ENCODE results near the gene GDPGP1.
"Not testable (repeated sequence)": the region's sequence is repeated elsewhere in the genome, so short reads cannot be mapped to it uniquely, and the experiment has no call there.

Gene GDPGP1

DNA sequence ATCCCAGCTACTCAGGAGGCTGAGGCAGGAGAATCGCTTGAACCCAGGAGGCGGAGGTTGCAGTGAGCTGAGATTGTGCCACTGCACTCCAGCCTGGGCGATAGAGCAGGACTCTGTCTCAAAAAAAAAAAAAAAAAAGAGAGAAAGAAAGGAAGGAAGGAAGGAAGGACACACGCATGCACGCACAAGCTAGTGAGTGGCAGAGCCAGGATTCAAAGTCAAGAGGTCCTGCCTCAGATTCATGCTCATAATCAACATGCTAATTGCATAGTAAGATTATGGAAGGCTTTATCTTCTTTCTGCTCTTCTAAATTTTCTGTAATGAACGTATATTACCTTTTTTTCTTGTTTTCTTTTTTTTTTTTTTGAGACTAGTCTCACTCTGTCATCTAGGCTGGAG is 26.7 kb downstream of the GDPGP1 start:
- not testable (repeated sequence) for H3K27me3 Mint-ChIP-seq, DNase-seq, H3K4me3 Mint-ChIP-seq, ATAC-seq, H3K9me3 Mint-ChIP-seq, H3K27ac Mint-ChIP-seq
- H3K4me1 Mint-ChIP-seq, result peaks cover 11% of the 10 kb centered on the region

DNA sequence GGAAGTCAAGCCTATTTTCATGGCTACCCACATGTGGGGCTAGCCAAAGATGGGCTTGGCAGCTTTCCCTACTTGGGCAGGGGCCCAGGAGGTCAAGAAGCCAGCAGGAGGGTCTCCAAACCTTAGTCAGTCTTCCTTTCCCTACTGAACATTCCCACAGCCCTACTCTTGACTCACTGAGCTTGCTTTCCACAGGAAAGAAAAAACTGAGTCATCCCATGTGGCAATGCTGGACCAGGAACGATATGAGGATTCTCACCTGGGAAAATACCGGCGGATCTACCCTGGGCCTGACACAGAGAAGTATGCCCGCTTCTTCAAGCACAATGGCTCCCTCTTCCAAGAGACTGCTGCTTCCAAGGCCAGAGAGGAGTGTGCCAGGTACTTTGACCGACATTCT is 27.8 kb downstream of the GDPGP1 start:
- H3K27ac Mint-ChIP-seq, result no peak overlapping the region
- H3K4me1 Mint-ChIP-seq, result peaks cover 13% of the 10 kb centered on the region
- DNase-seq (no peak), ATAC-seq (no peak)
- no peaks in the 10 kb centered on the region for H3K9me3 Mint-ChIP-seq
- no peaks in the 10 kb centered on the region for H3K27me3 Mint-ChIP-seq
- no peak overlapping the region for H3K4me3 Mint-ChIP-seq

DNA sequence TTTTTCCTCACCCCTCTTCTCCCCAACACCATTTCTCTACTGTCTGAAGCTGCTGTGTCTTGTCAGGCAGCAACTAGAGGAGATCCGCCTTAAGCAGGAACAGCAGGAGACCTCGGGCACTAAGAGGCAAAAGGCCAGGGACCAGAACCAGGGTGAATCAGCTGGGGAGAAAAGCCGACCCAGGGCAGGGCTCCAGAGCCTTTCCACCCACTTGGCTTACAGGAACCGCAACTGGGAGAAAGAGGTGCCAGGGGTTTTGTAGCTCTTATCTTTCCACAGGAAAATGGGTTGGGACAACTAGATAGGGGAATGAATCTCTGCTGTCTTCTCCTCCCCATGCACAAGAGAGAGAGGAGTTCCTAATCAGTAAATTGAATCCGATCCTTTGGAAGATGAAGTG is 28.4 kb downstream of the GDPGP1 start:
- DNase-seq, result no peak
- Mint-ChIP-seq H3K4me3 (no peak overlapping the region), H3K9me3 (no peaks in the 10 kb centered on the region), H3K27ac (peak overlapping the region in 1 of 2 donors; percentile 64), H3K4me1 (peaks cover 19% of the 10 kb centered on the region), H3K27me3 (no peaks in the 10 kb centered on the region)
- ATAC-seq, result no peak

DNA sequence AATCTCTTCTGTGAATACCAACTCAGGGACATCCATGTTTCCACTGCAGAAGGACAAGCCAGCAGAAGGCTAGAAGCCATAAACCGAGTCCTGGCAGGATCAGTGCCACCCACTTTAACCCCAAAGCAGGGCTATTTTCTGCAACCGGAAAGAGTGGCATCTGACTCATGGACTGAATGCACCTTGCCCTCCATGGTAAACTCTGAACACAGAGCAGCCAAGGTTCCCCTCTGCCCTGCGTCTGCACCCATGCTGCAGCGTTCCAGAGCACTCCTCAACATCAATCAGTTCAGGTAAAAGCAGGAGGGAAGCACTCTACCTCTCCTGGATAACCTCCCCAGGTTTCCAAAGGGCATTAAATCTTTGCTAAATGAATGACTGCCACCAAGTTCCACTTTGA is 30.7 kb downstream of the GDPGP1 start:
- peaks cover 39% of the 10 kb centered on the region for H3K4me1 Mint-ChIP-seq
- ATAC-seq (peak; percentile 41), DNase-seq (no peak)
- no peaks in the 10 kb centered on the region for H3K27me3 Mint-ChIP-seq
- H3K9me3 Mint-ChIP-seq, result no peaks in the 10 kb centered on the region
- H3K4me3 Mint-ChIP-seq, result peak overlapping the region; percentile 95 to 99
- H3K27ac Mint-ChIP-seq, result peak overlapping the region; percentile 95 to 98

DNA sequence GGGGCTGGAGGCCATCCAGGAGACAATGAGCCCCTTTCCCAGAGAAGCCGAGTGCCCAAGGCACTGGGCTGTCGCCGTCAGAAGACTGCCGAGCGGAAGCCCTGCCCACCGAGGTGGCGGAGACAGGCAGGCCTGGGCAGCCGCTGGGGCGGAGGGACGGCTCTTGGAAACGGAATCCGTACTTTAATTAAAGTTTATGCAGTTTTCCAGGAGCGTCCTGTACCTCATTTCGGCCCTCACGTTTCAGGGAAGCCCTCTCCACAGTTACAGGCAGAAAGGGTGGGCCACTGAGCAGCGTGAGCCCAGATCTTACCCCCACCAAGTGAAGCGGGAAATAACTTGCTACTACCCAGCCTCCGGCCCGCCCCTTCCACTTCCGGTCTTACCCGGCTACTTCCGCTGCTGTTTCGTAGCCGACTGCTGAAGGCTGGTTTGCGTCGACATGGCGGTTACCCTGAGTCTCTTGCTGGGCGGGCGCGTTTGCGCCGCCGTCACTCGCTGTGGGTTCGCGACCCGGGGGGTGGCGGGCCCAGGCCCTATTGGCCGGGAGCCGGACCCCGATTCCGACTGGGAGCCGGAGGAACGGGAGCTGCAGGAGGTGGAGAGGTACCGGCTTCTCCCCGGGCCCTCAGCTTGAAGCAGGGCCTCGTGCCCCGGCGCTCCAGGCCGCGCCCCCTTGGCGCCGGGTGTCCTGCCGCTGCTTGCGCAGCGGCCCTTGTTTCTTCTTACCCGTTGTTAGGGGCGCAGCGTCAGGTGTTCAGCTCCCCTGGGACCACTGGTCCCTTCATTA is 31.5 kb downstream of the GDPGP1 start, which contains the start of gene NGRN:
Gene NGRN, plus strand, starts transcription at position 402 of the 790 bp plus-strand sequence. Its CDS starts 41 bp downstream, at position 443.
- Mint-ChIP-seq H3K4me1 (peaks cover 47% of the 10 kb centered on the region), H3K9me3 (no peaks in the 10 kb centered on the region), H3K27me3 (no peaks in the 10 kb centered on the region), H3K27ac (peak within 1 kb of the TSS; percentile 95 to 98), H3K4me3 (peak within 1 kb of the TSS; percentile 95 to 99)
- ATAC-seq, result peak; percentile 94
- DNase-seq, result peak; percentile 88 to 89

DNA sequence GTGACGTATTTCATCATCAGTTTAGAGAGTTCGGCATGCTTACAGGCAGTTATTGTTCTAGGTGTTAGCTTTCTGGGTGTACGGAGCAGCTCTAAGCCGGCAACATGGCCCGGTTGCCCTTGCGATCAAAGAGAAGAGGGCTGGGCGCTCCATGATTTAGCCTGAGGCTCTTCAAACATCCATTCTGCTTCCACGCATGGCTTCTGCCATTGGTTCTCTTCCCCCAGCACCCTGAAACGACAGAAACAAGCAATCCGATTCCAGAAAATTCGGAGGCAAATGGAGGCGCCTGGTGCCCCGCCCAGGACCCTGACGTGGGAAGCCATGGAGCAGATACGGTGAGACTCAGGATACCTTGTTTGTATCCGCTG is 32.0 kb downstream of the GDPGP1 start:
- H3K4me1 Mint-ChIP-seq, result peaks cover 53% of the 10 kb centered on the region

DNA sequence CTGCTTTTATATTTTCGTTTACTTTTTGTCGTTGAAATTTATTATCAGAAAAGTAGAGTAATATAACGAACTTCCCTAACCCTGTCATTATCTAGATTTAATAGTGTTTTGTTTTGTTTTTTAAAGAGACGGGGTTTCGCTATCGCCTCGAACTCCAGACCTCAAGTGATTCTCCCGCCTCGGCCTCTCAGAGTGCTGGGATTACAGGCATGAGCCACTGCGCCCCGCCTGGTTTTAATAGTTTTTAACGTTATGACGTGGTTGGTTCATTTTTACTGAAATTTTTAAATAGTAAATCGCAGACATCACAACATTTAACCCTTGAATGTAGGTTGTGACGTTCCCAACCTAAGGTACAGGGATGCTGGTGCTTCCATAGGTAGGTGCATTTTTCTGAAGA is 32.5 kb downstream of the GDPGP1 start:
- no peaks in the 10 kb centered on the region for H3K9me3 Mint-ChIP-seq
- peaks cover 57% of the 10 kb centered on the region for H3K4me1 Mint-ChIP-seq
- H3K4me3 Mint-ChIP-seq, result peak overlapping the region; percentile 95 to 99
- no peak for ATAC-seq
- peak overlapping the region; percentile 95 to 98 for H3K27ac Mint-ChIP-seq
- H3K27me3 Mint-ChIP-seq, result no peaks in the 10 kb centered on the region
- DNase-seq, result no peak

More for the DNA sequence above, 32.0 kb downstream of the GDPGP1 start:
- DNase-seq (peak in 1 of 2 donors; percentile 42), ATAC-seq (peak; percentile 41)
- Mint-ChIP-seq H3K27me3 (no peaks in the 10 kb centered on the region), H3K4me3 (peak overlapping the region; percentile 95 to 99), H3K27ac (peak overlapping the region; percentile 95 to 98), H3K9me3 (no peaks in the 10 kb centered on the region)

DNA sequence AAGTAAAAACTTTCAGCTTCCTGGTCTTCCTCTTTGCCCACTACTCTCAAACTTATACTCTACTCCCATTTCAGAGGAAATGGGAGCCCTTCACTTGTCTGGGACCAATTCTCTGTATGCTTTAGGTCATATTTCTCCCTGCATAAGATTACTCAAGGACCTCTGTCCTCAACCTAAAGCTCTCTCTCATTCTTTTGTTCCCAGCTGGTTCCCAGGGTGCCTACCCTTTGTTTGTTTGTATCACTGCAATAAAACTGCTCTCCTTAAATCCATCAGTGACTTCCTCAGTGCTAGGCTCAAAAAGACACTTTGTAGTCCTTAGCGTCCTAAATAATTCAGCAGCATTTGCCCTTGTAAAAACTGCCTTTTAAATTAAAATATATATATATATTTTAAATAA is 34.4 kb downstream of the GDPGP1 start:
- no peak for ATAC-seq
- Mint-ChIP-seq H3K4me3 (peak overlapping the region; percentile 81 to 95), H3K27ac (peak overlapping the region; percentile 6 to 77), H3K9me3 (no peaks in the 10 kb centered on the region), H3K27me3 (no peaks in the 10 kb centered on the region), H3K4me1 (peaks cover 71% of the 10 kb centered on the region)
- no peak for DNase-seq

DNA sequence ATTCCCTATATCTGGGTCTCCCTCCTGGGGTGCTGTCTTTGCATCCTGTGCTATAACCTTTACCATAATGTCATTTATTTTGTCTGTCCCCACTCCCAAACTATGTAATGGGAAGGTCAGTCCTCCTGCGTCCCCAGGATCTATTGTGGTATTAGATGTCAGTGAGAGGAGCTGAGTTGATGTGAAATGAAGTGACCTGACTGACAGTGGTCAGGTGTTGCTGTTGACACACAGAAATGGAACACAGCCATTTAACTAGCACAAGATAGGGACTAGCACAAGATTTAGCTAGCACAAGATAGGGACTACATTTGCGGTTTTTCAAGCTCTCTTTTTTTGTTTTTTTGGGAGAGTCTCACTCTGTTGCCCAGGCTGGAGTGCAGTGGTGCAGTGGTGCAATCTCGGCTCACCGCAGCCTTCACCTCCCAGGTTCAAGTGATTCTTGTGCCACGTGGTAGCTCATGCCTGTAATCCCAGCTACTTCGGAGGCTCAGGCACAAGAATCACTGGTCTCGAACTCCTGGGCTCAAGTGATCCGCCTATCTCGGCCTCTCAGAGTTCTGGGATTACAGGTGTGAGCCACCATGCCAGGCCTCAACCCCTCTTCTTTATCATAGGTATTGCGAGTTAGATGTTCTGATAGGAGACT is 36.6 kb downstream of the GDPGP1 start:
- H3K27me3 Mint-ChIP-seq, result no peaks in the 10 kb centered on the region
- DNase-seq, result no peak
- no peak for ATAC-seq
- H3K27ac Mint-ChIP-seq, result peak overlapping the region; percentile 79 to 86
- H3K4me3 Mint-ChIP-seq, result peak overlapping the region in 1 of 2 donors; percentile 13
- peaks cover 60% of the 10 kb centered on the region for H3K4me1 Mint-ChIP-seq
- H3K9me3 Mint-ChIP-seq, result no peaks in the 10 kb centered on the region

DNA sequence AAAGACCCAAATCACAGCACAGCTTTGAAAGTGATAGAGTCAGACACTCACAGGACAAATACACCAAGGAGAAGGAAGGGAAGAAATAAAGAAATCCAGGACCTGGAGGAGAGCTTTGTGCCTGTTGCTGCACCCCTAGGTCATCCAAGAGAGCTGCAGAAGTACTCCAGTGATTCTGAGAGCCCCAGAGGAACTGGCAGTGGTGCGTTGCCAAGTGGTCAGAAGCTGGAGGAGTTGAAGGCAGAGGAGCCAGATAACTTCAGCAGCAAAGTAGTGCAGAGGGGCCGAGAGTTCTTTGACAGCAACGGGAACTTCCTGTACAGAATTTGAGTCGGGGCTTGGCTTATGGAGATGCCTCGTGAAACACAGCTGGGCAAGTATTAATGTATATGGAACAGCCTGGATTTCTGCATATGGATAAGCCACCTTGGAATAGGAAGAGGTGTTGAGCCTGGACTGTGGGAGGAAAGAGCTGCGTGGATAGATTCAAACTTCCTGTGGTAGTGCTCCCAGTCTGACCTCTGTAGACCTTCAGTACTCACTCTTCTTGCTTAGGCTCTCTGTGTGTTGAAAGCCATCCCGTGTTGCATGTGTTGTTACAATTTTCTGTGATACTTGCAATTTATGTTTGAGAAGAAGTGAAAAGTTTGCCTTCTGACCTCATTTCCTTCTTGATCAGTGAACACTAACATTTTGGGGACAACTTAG is 37.6 kb downstream of the GDPGP1 start:
- Mint-ChIP-seq H3K4me3 (no peak overlapping the region), H3K27ac (peak overlapping the region; percentile 47 to 65), H3K4me1 (peaks cover 60% of the 10 kb centered on the region), H3K9me3 (no peaks in the 10 kb centered on the region), H3K27me3 (no peaks in the 10 kb centered on the region)
- ATAC-seq (no peak), DNase-seq (no peak)

DNA sequence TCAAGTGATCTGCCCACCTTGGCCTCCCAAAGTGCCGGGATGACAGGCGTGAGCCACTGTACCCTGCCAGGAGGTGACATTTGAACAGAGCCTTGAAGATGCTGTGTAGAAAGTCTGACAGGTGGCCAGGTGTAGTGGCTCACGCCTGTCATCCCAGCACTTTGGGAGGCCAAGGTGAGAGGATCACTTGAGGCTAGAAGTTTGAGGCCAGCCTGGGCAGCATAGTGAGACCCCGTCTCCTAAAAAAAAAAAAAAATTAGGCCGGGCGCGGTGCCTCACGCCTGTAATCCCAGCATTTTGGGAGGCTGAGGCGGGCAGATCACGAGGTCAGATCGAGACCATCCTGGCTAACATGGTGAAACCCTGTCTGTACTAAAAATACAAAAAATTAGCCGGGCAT is 44.5 kb downstream of the GDPGP1 start:
- not testable (repeated sequence) for DNase-seq, ATAC-seq, H3K9me3 Mint-ChIP-seq, H3K4me1 Mint-ChIP-seq, H3K4me3 Mint-ChIP-seq, H3K27me3 Mint-ChIP-seq, H3K27ac Mint-ChIP-seq

DNA sequence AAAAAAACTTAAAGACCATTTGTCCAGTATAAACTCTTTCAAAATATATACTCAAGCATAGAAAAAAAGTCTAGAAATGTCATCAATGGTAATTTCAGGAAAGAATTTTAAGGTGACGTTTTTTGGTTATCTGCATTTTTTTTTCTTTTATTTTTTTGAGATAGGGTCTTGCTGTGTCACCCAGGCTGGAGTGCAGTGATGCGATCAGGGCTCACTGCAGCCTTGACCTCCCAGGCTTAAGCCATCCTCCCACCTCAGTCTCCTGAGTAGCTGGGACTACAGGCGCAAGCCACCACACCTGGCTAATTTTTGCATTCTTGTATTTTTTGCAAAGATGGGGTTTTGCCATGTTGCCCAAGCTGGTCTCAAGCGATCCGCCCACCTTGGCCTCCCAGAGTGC is 46.7 kb downstream of the GDPGP1 start:
- H3K9me3 Mint-ChIP-seq, ATAC-seq, H3K27ac Mint-ChIP-seq, H3K27me3 Mint-ChIP-seq, DNase-seq, H3K4me3 Mint-ChIP-seq, H3K4me1 Mint-ChIP-seq: not testable (repeated sequence)

DNA sequence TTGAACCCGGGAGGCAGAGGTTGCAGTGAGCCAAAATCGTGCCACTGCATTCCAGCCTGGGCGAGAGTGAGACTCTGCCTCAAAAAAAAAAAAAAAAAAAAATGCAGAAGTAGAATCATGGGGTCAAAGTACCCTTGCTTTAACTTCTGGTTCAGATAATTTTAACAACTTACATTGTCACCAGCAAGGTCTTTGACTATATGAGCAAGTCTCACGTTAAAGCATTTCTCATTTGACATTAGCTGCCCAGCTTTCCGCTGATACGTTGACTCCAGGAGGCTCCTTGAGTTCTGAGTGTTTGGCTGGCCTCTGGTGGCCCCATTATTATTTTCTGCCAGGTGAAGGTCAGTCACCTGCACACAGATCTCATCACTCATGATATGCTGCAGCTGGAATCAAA is 47.6 kb downstream of the GDPGP1 start:
- H3K9me3 Mint-ChIP-seq, ATAC-seq, DNase-seq, H3K4me1 Mint-ChIP-seq, H3K27me3 Mint-ChIP-seq, H3K4me3 Mint-ChIP-seq: not testable (repeated sequence)
- H3K27ac Mint-ChIP-seq, result peak overlapping the region in 1 of 2 donors; percentile 67

DNA sequence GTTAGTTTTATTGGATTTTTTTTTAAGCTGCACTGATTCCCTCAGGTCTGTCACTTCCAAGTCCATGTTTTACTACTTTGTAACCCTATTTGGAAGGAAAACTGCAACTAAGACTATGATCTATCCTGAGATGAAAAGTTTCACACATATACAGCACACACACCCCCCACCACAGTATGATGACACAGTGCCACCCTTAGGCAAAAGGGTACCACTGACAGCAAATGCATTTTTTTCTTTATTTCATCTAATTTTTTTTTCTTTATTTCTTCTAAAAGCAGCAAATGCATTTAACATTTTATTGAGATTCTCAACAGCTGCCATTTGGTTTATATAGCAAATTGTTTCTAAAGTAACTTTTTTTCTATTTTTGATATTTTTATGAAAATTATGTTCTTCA is 52.7 kb downstream of the GDPGP1 start:
- no peak for DNase-seq
- H3K9me3 Mint-ChIP-seq, result no peaks in the 10 kb centered on the region
- H3K4me3 Mint-ChIP-seq, result no peak overlapping the region
- no peaks in the 10 kb centered on the region for H3K27me3 Mint-ChIP-seq
- peak; percentile 86 for ATAC-seq
- H3K27ac Mint-ChIP-seq, result no peak overlapping the region
- no peaks in the 10 kb centered on the region for H3K4me1 Mint-ChIP-seq

DNA sequence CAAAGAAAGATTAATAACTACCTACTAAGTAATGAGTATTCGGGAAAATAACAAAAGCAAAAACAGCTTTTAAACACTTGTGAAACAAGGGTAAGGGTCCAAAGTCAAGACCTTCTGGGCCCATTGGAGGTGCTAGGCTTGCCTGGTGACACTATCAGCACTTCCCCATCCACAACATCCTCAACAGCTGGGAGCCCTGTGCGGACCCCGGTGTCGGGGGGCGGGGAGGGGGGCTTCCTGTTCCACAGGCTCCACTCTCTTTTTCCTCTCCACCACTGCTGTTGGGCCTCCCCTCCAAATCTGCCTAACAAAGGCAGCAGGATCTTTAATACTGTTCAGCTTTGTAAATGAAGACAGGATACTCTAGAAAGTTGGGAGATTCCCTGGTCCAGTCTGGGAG is 53.1 kb downstream of the GDPGP1 start:
- Mint-ChIP-seq H3K4me3 (no peak overlapping the region), H3K9me3 (no peaks in the 10 kb centered on the region), H3K27ac (no peak overlapping the region), H3K27me3 (no peaks in the 10 kb centered on the region), H3K4me1 (no peaks in the 10 kb centered on the region)
- ATAC-seq, result no peak
- DNase-seq, result no peak

DNA sequence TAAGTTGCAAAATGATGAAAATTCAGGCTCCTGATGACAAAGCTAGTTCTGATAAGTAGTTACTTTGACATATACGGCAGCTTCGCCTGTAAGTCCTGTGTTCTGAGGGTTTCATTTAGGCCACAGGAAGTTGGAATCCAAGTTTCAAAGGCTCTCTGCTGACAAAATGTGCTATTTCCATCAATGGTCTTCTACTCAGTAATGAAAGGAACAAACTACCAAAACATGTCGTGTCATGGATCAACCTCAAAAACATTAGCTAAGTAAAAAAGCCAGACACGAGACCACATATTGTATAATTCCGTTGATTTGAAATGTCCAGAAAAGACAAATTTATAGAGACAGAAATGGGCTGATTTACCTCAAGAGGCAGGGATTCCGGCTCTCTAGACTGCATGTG is 53.9 kb downstream of the GDPGP1 start:
- H3K4me3 Mint-ChIP-seq, result no peak overlapping the region
- H3K4me1 Mint-ChIP-seq, result peaks cover under 1% of the 10 kb centered on the region
- ATAC-seq (no peak), DNase-seq (no peak)
- H3K27ac Mint-ChIP-seq, result no peak overlapping the region
- no peaks in the 10 kb centered on the region for H3K27me3 Mint-ChIP-seq
- no peaks in the 10 kb centered on the region for H3K9me3 Mint-ChIP-seq

Data from stimulated activated naive CD8-positive, alpha-beta T cell treated with anti-CD3 and anti-CD28 coated beads, Interleukin-15, amount 100 ng/mL, for 72 hours (primary cell).